H1 (cell line): ENCODE measurements around the gene AMIGO2. TPM values are rescaled to one million over a fixed set of nuclear protein-coding genes. Genes with fewer than 3 reads are reported as not detected.

Experiments
- CTCF ChIA-PET: fragments of 300-600 bp; sonication (Branson Sonifier 250); formaldehyde crosslinking; loops from one replicate; lab custom pipeline; 2021; ENCODE audit not compliant: partially characterized antibody; lab: Charles Lee
- POLR2A ChIA-PET: fragments of 300-600 bp; sonication (Branson Sonifier 250); formaldehyde crosslinking; loops from one replicate; lab custom pipeline; 2021; ENCODE audit warnings: inconsistent platforms; ENCODE audit not compliant: partially characterized antibody; lab: Charles Lee
- DNase-seq, 2 experiments: peaks; one replicate each; pipeline versions ENCODE4 v3.0.0 to v3.0.0-alpha.2; 2010 to 2022; ENCODE audit warnings: low spot score in 2 of 2, low read depth in 1 of 2, mixed read lengths in 1 of 2
- FAIRE-seq: peaks from 2 replicates; lab custom pipeline; 2011; peaks lifted over from hg19 to GRCh38; lab: Jason Lieb, UNC
- H2AFZ ChIP-seq: 2 replicates; pipeline ENCODE4 v1.8.1; 2012; ENCODE audit warnings: low read length, inconsistent platforms
- H2AK5ac ChIP-seq: 2 replicates; pipeline ENCODE4 v1.6.1; 2013; ENCODE audit warnings: low read depth, low read length
- H2BK120ac ChIP-seq: replicated peaks from 2 replicates; pipeline ENCODE3; 2013; ENCODE audit warnings: low read depth, low read length, inconsistent platforms
- H2BK12ac ChIP-seq: 2 replicates; pipeline ENCODE4 v1.6.1; 2013; ENCODE audit warnings: low read depth, low read length
- H2BK15ac ChIP-seq: 2 replicates; pipeline ENCODE4 v1.6.1; 2013; ENCODE audit warnings: low read length
- H2BK20ac ChIP-seq: 2 replicates; pipeline ENCODE4 v1.6.1; 2013; ENCODE audit warnings: low read length
- H2BK5ac ChIP-seq: 2 replicates; pipeline ENCODE4 v1.6.1; 2013; ENCODE audit warnings: low read depth, low read length
- H3K14ac ChIP-seq: 2 replicates; pipeline ENCODE4 v1.6.1; 2013; ENCODE audit warnings: inconsistent platforms; ENCODE audit not compliant: insufficient read length
- H3K18ac ChIP-seq: 2 replicates; pipeline ENCODE4 v1.6.1; 2013; ENCODE audit warnings: low read length; ENCODE audit errors: extremely low read depth
- H3K23ac ChIP-seq: 2 replicates; pipeline ENCODE4 v1.6.1; 2013; ENCODE audit warnings: inconsistent platforms; ENCODE audit not compliant: insufficient read length
- H3K23me2 ChIP-seq: 2 replicates; pipeline ENCODE4 v1.6.1; 2013; ENCODE audit warnings: low read depth, low read length
- H3K27ac ChIP-seq: 2 replicates; pipeline ENCODE4 v1.6.1; 2011; ENCODE audit warnings: low read depth, low read length, inconsistent platforms
- H3K27me3 ChIP-seq, 4 experiments: replicated peaks in 1 of 4; 1 replicate in 1 of 4; 2 replicates in 3 of 4; pipeline versions ENCODE4 v1.6.1 to v1.8.1; 2011 to 2013; ENCODE audit warnings: low read length in 3 of 4, mild to moderate bottlenecking in 3 of 4, inconsistent platforms in 2 of 4, mixed read lengths in 2 of 4, moderate library complexity in 1 of 4; ENCODE audit not compliant: control insufficient read depth in 3 of 4, insufficient read depth in 3 of 4; ENCODE audit errors: extremely low read depth in 1 of 4
- H3K36me3 ChIP-seq, 4 experiments: 2 replicates each; pipeline versions ENCODE4 v1.6.1 to v1.8.1; 2011 to 2013; ENCODE audit warnings: mild to moderate bottlenecking in 4 of 4, low read length in 3 of 4, moderate library complexity in 2 of 4, control low read depth in 1 of 4, inconsistent platforms in 1 of 4; ENCODE audit not compliant: insufficient read depth in 4 of 4, control insufficient read depth in 2 of 4
- H3K4ac ChIP-seq: replicated peaks from 2 replicates; pipeline ENCODE3; 2013; ENCODE audit warnings: low read length, low read depth, mixed read lengths, inconsistent platforms; ENCODE audit not compliant: insufficient read length
- H3K4me1 ChIP-seq, 4 experiments: replicated peaks in 1 of 4; 1 replicate in 1 of 4; 2 replicates in 3 of 4; pipeline versions ENCODE4 v1.6.1 to v1.8.1; 2011 to 2013; ENCODE audit warnings: low read length in 3 of 4, inconsistent platforms in 2 of 4, mixed read lengths in 1 of 4; ENCODE audit not compliant: insufficient read depth in 4 of 4, control insufficient read depth in 3 of 4
- H3K4me2 ChIP-seq, 2 experiments: 2 replicates each; pipeline versions ENCODE4 v1.6.1 to v1.8.1; 2011 to 2013; ENCODE audit warnings: low read depth in 2 of 2, low read length in 2 of 2, control low read depth in 1 of 2, inconsistent platforms in 1 of 2, mild to moderate bottlenecking in 1 of 2; ENCODE audit not compliant: insufficient read depth in 1 of 2
- H3K4me3 ChIP-seq, 4 experiments: fragments of 200-600, 300-600 bp in 1 of 4; sonication (generic), shearing (Covaris generic), sonication (Bioruptor Twin) in 1 of 4; 2 replicates each; pipeline versions ENCODE4 v1.5.1 to v1.8.1; 2011 to 2016; ENCODE audit warnings: low read length in 4 of 4, low read depth in 3 of 4, control low read depth in 2 of 4, inconsistent platforms in 2 of 4, mild to moderate bottlenecking in 2 of 4, mixed read lengths in 1 of 4, moderate library complexity in 1 of 4; ENCODE audit not compliant: insufficient read depth in 2 of 4; ENCODE audit errors: extremely low read depth in 1 of 4
- H3K56ac ChIP-seq: replicated peaks from 2 replicates; pipeline ENCODE3; 2013; ENCODE audit warnings: low read depth, mild to moderate bottlenecking, mixed read lengths, low read length, inconsistent platforms; ENCODE audit not compliant: insufficient read length
- H3K79me1 ChIP-seq: 2 replicates; pipeline ENCODE4 v1.6.1; 2013; ENCODE audit warnings: low read depth, low read length, control low read depth
- H3K79me2 ChIP-seq, 2 experiments: 2 replicates each; pipeline versions ENCODE4 v1.6.1 to v1.8.1; 2012 to 2013; ENCODE audit warnings: low read length in 2 of 2, mild to moderate bottlenecking in 2 of 2, inconsistent platforms in 1 of 2; ENCODE audit not compliant: insufficient read depth in 2 of 2, control insufficient read depth in 1 of 2
- H3K9ac ChIP-seq, 4 experiments: replicated peaks in 1 of 4; 1 replicate in 1 of 4; 2 replicates in 3 of 4; pipeline versions ENCODE4 v1.6.1 to v1.8.1; 2011 to 2013; ENCODE audit warnings: low read depth in 3 of 4, low read length in 3 of 4, control low read depth in 2 of 4, mild to moderate bottlenecking in 2 of 4, moderate library complexity in 2 of 4, inconsistent platforms in 1 of 4; ENCODE audit errors: extremely low read depth in 1 of 4
- H3K9me3 ChIP-seq, 2 experiments: 2 replicates each; pipeline versions ENCODE4 v1.6.1 to v1.8.1; 2012 to 2013; ENCODE audit warnings: mild to moderate bottlenecking in 2 of 2, moderate library complexity in 2 of 2, control low read depth in 1 of 2, inconsistent platforms in 1 of 2, low read depth in 1 of 2, low read length in 1 of 2, mixed read lengths in 1 of 2; ENCODE audit not compliant: insufficient read depth in 2 of 2
- H4K20me1 ChIP-seq, 2 experiments: replicated peaks in 1 of 2; 2 replicates each; pipeline versions ENCODE3 to v1.8.1; 2011 to 2013; ENCODE audit warnings: inconsistent platforms in 2 of 2, low read length in 2 of 2, mild to moderate bottlenecking in 1 of 2; ENCODE audit not compliant: insufficient read depth in 2 of 2, control insufficient read depth in 1 of 2
- H4K5ac ChIP-seq: 2 replicates; pipeline ENCODE4 v1.6.1; 2013; ENCODE audit warnings: low read length, low read depth, mixed read lengths, inconsistent platforms; ENCODE audit not compliant: insufficient read length
- H4K8ac ChIP-seq: 2 replicates; pipeline ENCODE4 v1.8.0; 2013; ENCODE audit warnings: mild to moderate bottlenecking, moderate library complexity, low read length, inconsistent platforms; ENCODE audit not compliant: insufficient read depth; ENCODE audit errors: extremely low read depth
- H4K91ac ChIP-seq: replicated peaks from 2 replicates; pipeline ENCODE3; 2013; ENCODE audit warnings: low read length, mixed read lengths, inconsistent platforms; ENCODE audit not compliant: insufficient read length
- CTCF ChIP-seq, 3 experiments: IDR thresholded peaks; 1 replicate in 2 of 3; 2 replicates in 1 of 3; pipeline versions ENCODE4 v1.5.1 to v1.6.1; 2011; ENCODE audit warnings: low read length in 3 of 3, mild to moderate bottlenecking in 3 of 3, inconsistent platforms in 2 of 3, low read depth in 1 of 3, moderate library complexity in 1 of 3; ENCODE audit not compliant: insufficient read depth in 1 of 3; ENCODE audit errors: control extremely low read depth in 1 of 3
- HDAC2 ChIP-seq, 2 experiments: fragments of 300-600 bp in 1 of 2; sonication (generic) in 1 of 2; IDR thresholded peaks; 2 replicates each; pipeline ENCODE4 v1.6.1; 2011 to 2012; ENCODE audit warnings: low read depth in 2 of 2, low read length in 2 of 2, mild to moderate bottlenecking in 2 of 2, moderate library complexity in 2 of 2, borderline replicate concordance in 1 of 2, inconsistent platforms in 1 of 2
- HDAC6 ChIP-seq: IDR thresholded peaks from one replicate; pipeline ENCODE4 v1.7.1; 2012; ENCODE audit warnings: low read depth, mild to moderate bottlenecking, inconsistent platforms, low read length, moderate library complexity
- RBBP5 ChIP-seq: IDR thresholded peaks from 2 replicates; pipeline ENCODE4 v1.7.1; 2012; ENCODE audit warnings: low read depth, mild to moderate bottlenecking, inconsistent platforms, low read length, moderate library complexity, borderline replicate concordance
- TAF1 ChIP-seq: IDR thresholded peaks from 2 replicates; pipeline ENCODE4 v1.6.1; 2011; ENCODE audit warnings: mild to moderate bottlenecking, low read depth, low read length
- WGBS, 2 experiments: shearing (Covaris generic) in 1 of 2; methylation state at CpG; one replicate each; pipeline versions ENCODE4 v1.1.6 to v1.1.7; 2013 to 2015; ENCODE audit warnings: low lambda C conversion rate in 2 of 2, mixed read lengths in 2 of 2, inconsistent platforms in 1 of 2, low coverage in 1 of 2, missing lambda C conversion rate in 1 of 2; ENCODE audit not compliant: insufficient replicate concordance in 2 of 2, insufficient coverage in 1 of 2, insufficient read length in 1 of 2; ENCODE audit errors: extremely low coverage in 1 of 2, missing lambda C conversion rate in 1 of 2; 5-methylcytosine and 5-hydroxymethylcytosine counted together
- polyA plus RNA-seq, 7 experiments: library from polyadenylated mRNA; depleted of rRNA in 3 of 7; stranded (reverse) in 5 of 7; unstranded in 2 of 7; fragments of >200 nt in 5 of 7; fragments of 200-250 nt in 2 of 7; gene quantifications; 1 replicate in 5 of 7; 2 replicates in 1 of 7; 4 replicates in 1 of 7; pipeline versions ENCODE4 v1.2.1 to v1.2.3, GENCODE V29; 2011 to 2013; ENCODE audit warnings: missing spikeins in 2 of 7, mixed read lengths in 2 of 7
- total RNA-seq: library from RNA; stranded (reverse); fragmentation: NEBNext Ultra II Directional; extraction: Animal tissue kit (Norgen Biotek cat#: 25700); gene quantifications from 2 replicates; pipeline ENCODE4 v1.2.1, GENCODE V29; 2021

Gene AMIGO2
- total and polyA plus RNA-seq, 2 of the 8 experiments (the other 6 are each of a cell fraction or from before 2014, with no cell fraction given): 1.7 to 3.3 TPM

GRCh38 chr12:47041327-47041726, 38.4 kb downstream of the AMIGO2 start:
- Histone ChIP-seq H3K27ac (no peak overlapping the region), H2BK12ac (no peak overlapping the region), H2BK120ac (no peak overlapping the region), H4K91ac (no peak overlapping the region), H3K4me1 (no peaks in the 10 kb centered on the region), H2BK15ac (no peak overlapping the region), H3K23me2 (no peaks in the 10 kb centered on the region), H2AFZ (no peak overlapping the region), H4K20me1 (no peaks in the 10 kb centered on the region), H2AK5ac (no peak overlapping the region), H3K79me2 (no peaks in the 10 kb centered on the region), H3K27me3 (no peaks in the 10 kb centered on the region), H3K9me3 (no peaks in the 10 kb centered on the region), H3K56ac (no peak overlapping the region), H3K4me2 (no peak overlapping the region), H3K18ac (no peak overlapping the region), H3K36me3 (no peaks in the 10 kb centered on the region), H3K79me1 (no peaks in the 10 kb centered on the region), H4K8ac (no peak overlapping the region), H3K4me3 (no peak overlapping the region), H3K23ac (no peak overlapping the region), H4K5ac (no peak overlapping the region), H3K14ac (no peak overlapping the region), H3K4ac (no peak overlapping the region), H2BK5ac (no peak overlapping the region), H2BK20ac (no peak overlapping the region), H3K9ac (no peak overlapping the region)
- CTCF ChIA-PET: interaction anchor here (1.4 to 1.5 kb wide), 2 partner anchors 8 to 27 kb away, joined by 3 to 11 read pairs; no protein-coding TSS in a partner anchor
- POLR2A ChIA-PET: no interaction called here
- TF ChIP-seq TAF1 (no peak), HDAC2 (IDR thresholded peaks at IDR 0.05; ENCODE audit: borderline replicate concordance in 1 of 2, low read depth in 2 of 2, low read length in 2 of 2) (no peak), CTCF (IDR thresholded peaks at IDR 0.05; ENCODE audit: control extremely low read depth in 1 of 3, insufficient read depth in 1 of 3, low read depth in 1 of 3, low read length in 3 of 3) (no peak), RBBP5 (no peak), HDAC6 (no peak)
- no peak for DNase-seq
- no peak for FAIRE-seq
- 90% methylated on average over 4 of the region's 4 CpGs; no CpG with 5 or more reads in 1 of the 2 experiments for WGBS, 2 experiments
